Thyroid gland (tissue), 4 donors: ENCODE results near the gene RHBDL2.

Experiments
- CTCF ChIP-seq, 6 experiments: fragments of 200-600 bp in 3 of 6; fragments of 450-650 bp in 3 of 6; sonication (generic) in 3 of 6; IDR thresholded peaks; one replicate each; pipeline ENCODE4 v1.5.1; 2016 to 2019; ENCODE audit warnings: antibody characterized with exemption in 6 of 6, mild to moderate bottlenecking in 2 of 6, inconsistent platforms in 1 of 6, moderate library complexity in 1 of 6
- POLR2A ChIP-seq, 2 donors: fragments of 450-650 bp; IDR thresholded peaks; one replicate each; pipeline ENCODE4 v1.6.1; 2017; ENCODE audit warnings: antibody characterized with exemption in 2 of 2, mild to moderate bottlenecking in 2 of 2, moderate library complexity in 1 of 2

GRCh38 chr1:38938722-38939260 is 2.8 kb downstream of the RHBDL2 start:
- TF ChIP-seq POLR2A (IDR thresholded peaks at IDR 0.05) (no peak), CTCF (IDR thresholded peaks at IDR 0.05) (no peak)
